H1 (cell line): ENCODE data around the gene GAB2. TPM values are rescaled to one million over a fixed set of nuclear protein-coding genes. Genes with fewer than 3 reads are reported as not detected.

Experiments used
- CTCF ChIA-PET: fragments of 300-600 bp; sonication (Branson Sonifier 250); formaldehyde crosslinking; loops from one replicate; lab custom pipeline; 2021; ENCODE audit not compliant: partially characterized antibody; lab: Charles Lee
- POLR2A ChIA-PET: fragments of 300-600 bp; sonication (Branson Sonifier 250); formaldehyde crosslinking; loops from one replicate; lab custom pipeline; 2021; ENCODE audit warnings: inconsistent platforms; ENCODE audit not compliant: partially characterized antibody; lab: Charles Lee
- DNase-seq, 2 experiments: peaks; one replicate each; pipeline versions ENCODE4 v3.0.0 to v3.0.0-alpha.2; 2010 to 2022; ENCODE audit warnings: low spot score in 2 of 2, low read depth in 1 of 2, mixed read lengths in 1 of 2
- FAIRE-seq: peaks from 2 replicates; lab custom pipeline; 2011; peaks lifted over from hg19 to GRCh38; lab: Jason Lieb, UNC
- H2AFZ ChIP-seq: 2 replicates; pipeline ENCODE4 v1.8.1; 2012; ENCODE audit warnings: low read length, inconsistent platforms
- H2AK5ac ChIP-seq: 2 replicates; pipeline ENCODE4 v1.6.1; 2013; ENCODE audit warnings: low read depth, low read length
- H2BK120ac ChIP-seq: replicated peaks from 2 replicates; pipeline ENCODE3; 2013; ENCODE audit warnings: low read depth, low read length, inconsistent platforms
- H2BK12ac ChIP-seq: 2 replicates; pipeline ENCODE4 v1.6.1; 2013; ENCODE audit warnings: low read depth, low read length
- H2BK15ac ChIP-seq: 2 replicates; pipeline ENCODE4 v1.6.1; 2013; ENCODE audit warnings: low read length
- H2BK20ac ChIP-seq: 2 replicates; pipeline ENCODE4 v1.6.1; 2013; ENCODE audit warnings: low read length
- H2BK5ac ChIP-seq: 2 replicates; pipeline ENCODE4 v1.6.1; 2013; ENCODE audit warnings: low read depth, low read length
- H3K14ac ChIP-seq: 2 replicates; pipeline ENCODE4 v1.6.1; 2013; ENCODE audit warnings: inconsistent platforms; ENCODE audit not compliant: insufficient read length
- H3K18ac ChIP-seq: 2 replicates; pipeline ENCODE4 v1.6.1; 2013; ENCODE audit warnings: low read length; ENCODE audit errors: extremely low read depth
- H3K23ac ChIP-seq: 2 replicates; pipeline ENCODE4 v1.6.1; 2013; ENCODE audit warnings: inconsistent platforms; ENCODE audit not compliant: insufficient read length
- H3K23me2 ChIP-seq: 2 replicates; pipeline ENCODE4 v1.6.1; 2013; ENCODE audit warnings: low read depth, low read length
- H3K27ac ChIP-seq: 2 replicates; pipeline ENCODE4 v1.6.1; 2011; ENCODE audit warnings: low read depth, low read length, inconsistent platforms
- H3K27me3 ChIP-seq, 4 experiments: replicated peaks in 1 of 4; 1 replicate in 1 of 4; 2 replicates in 3 of 4; pipeline versions ENCODE4 v1.6.1 to v1.8.1; 2011 to 2013; ENCODE audit warnings: low read length in 3 of 4, mild to moderate bottlenecking in 3 of 4, inconsistent platforms in 2 of 4, mixed read lengths in 2 of 4, moderate library complexity in 1 of 4; ENCODE audit not compliant: control insufficient read depth in 3 of 4, insufficient read depth in 3 of 4; ENCODE audit errors: extremely low read depth in 1 of 4
- H3K36me3 ChIP-seq, 4 experiments: 2 replicates each; pipeline versions ENCODE4 v1.6.1 to v1.8.1; 2011 to 2013; ENCODE audit warnings: mild to moderate bottlenecking in 4 of 4, low read length in 3 of 4, moderate library complexity in 2 of 4, control low read depth in 1 of 4, inconsistent platforms in 1 of 4; ENCODE audit not compliant: insufficient read depth in 4 of 4, control insufficient read depth in 2 of 4
- H3K4ac ChIP-seq: replicated peaks from 2 replicates; pipeline ENCODE3; 2013; ENCODE audit warnings: low read length, low read depth, mixed read lengths, inconsistent platforms; ENCODE audit not compliant: insufficient read length
- H3K4me1 ChIP-seq, 4 experiments: replicated peaks in 1 of 4; 1 replicate in 1 of 4; 2 replicates in 3 of 4; pipeline versions ENCODE4 v1.6.1 to v1.8.1; 2011 to 2013; ENCODE audit warnings: low read length in 3 of 4, inconsistent platforms in 2 of 4, mixed read lengths in 1 of 4; ENCODE audit not compliant: insufficient read depth in 4 of 4, control insufficient read depth in 3 of 4
- H3K4me2 ChIP-seq, 2 experiments: 2 replicates each; pipeline versions ENCODE4 v1.6.1 to v1.8.1; 2011 to 2013; ENCODE audit warnings: low read depth in 2 of 2, low read length in 2 of 2, control low read depth in 1 of 2, inconsistent platforms in 1 of 2, mild to moderate bottlenecking in 1 of 2; ENCODE audit not compliant: insufficient read depth in 1 of 2
- H3K4me3 ChIP-seq, 4 experiments: fragments of 200-600, 300-600 bp in 1 of 4; sonication (generic), shearing (Covaris generic), sonication (Bioruptor Twin) in 1 of 4; 2 replicates each; pipeline versions ENCODE4 v1.5.1 to v1.8.1; 2011 to 2016; ENCODE audit warnings: low read length in 4 of 4, low read depth in 3 of 4, control low read depth in 2 of 4, inconsistent platforms in 2 of 4, mild to moderate bottlenecking in 2 of 4, mixed read lengths in 1 of 4, moderate library complexity in 1 of 4; ENCODE audit not compliant: insufficient read depth in 2 of 4; ENCODE audit errors: extremely low read depth in 1 of 4
- H3K56ac ChIP-seq: replicated peaks from 2 replicates; pipeline ENCODE3; 2013; ENCODE audit warnings: low read depth, mild to moderate bottlenecking, mixed read lengths, low read length, inconsistent platforms; ENCODE audit not compliant: insufficient read length
- H3K79me1 ChIP-seq: 2 replicates; pipeline ENCODE4 v1.6.1; 2013; ENCODE audit warnings: low read depth, low read length, control low read depth
- H3K79me2 ChIP-seq, 2 experiments: 2 replicates each; pipeline versions ENCODE4 v1.6.1 to v1.8.1; 2012 to 2013; ENCODE audit warnings: low read length in 2 of 2, mild to moderate bottlenecking in 2 of 2, inconsistent platforms in 1 of 2; ENCODE audit not compliant: insufficient read depth in 2 of 2, control insufficient read depth in 1 of 2
- H3K9ac ChIP-seq, 4 experiments: replicated peaks in 1 of 4; 1 replicate in 1 of 4; 2 replicates in 3 of 4; pipeline versions ENCODE4 v1.6.1 to v1.8.1; 2011 to 2013; ENCODE audit warnings: low read depth in 3 of 4, low read length in 3 of 4, control low read depth in 2 of 4, mild to moderate bottlenecking in 2 of 4, moderate library complexity in 2 of 4, inconsistent platforms in 1 of 4; ENCODE audit errors: extremely low read depth in 1 of 4
- H3K9me3 ChIP-seq, 2 experiments: 2 replicates each; pipeline versions ENCODE4 v1.6.1 to v1.8.1; 2012 to 2013; ENCODE audit warnings: mild to moderate bottlenecking in 2 of 2, moderate library complexity in 2 of 2, control low read depth in 1 of 2, inconsistent platforms in 1 of 2, low read depth in 1 of 2, low read length in 1 of 2, mixed read lengths in 1 of 2; ENCODE audit not compliant: insufficient read depth in 2 of 2
- H4K20me1 ChIP-seq, 2 experiments: replicated peaks in 1 of 2; 2 replicates each; pipeline versions ENCODE3 to v1.8.1; 2011 to 2013; ENCODE audit warnings: inconsistent platforms in 2 of 2, low read length in 2 of 2, mild to moderate bottlenecking in 1 of 2; ENCODE audit not compliant: insufficient read depth in 2 of 2, control insufficient read depth in 1 of 2
- H4K5ac ChIP-seq: 2 replicates; pipeline ENCODE4 v1.6.1; 2013; ENCODE audit warnings: low read length, low read depth, mixed read lengths, inconsistent platforms; ENCODE audit not compliant: insufficient read length
- H4K8ac ChIP-seq: 2 replicates; pipeline ENCODE4 v1.8.0; 2013; ENCODE audit warnings: mild to moderate bottlenecking, moderate library complexity, low read length, inconsistent platforms; ENCODE audit not compliant: insufficient read depth; ENCODE audit errors: extremely low read depth
- H4K91ac ChIP-seq: replicated peaks from 2 replicates; pipeline ENCODE3; 2013; ENCODE audit warnings: low read length, mixed read lengths, inconsistent platforms; ENCODE audit not compliant: insufficient read length
- CHD1 ChIP-seq: IDR thresholded peaks from 2 replicates; pipeline ENCODE4 v1.6.1; 2012; ENCODE audit warnings: low read depth, low read length, improper control_type of control experiment
- KDM1A ChIP-seq: fragments of 200-600, 300-600 bp; sonication (generic); IDR thresholded peaks from 2 replicates; pipeline ENCODE4 v1.7.1; 2016; ENCODE audit warnings: mild to moderate bottlenecking, low read length, borderline replicate concordance
- TCF12 ChIP-seq: IDR thresholded peaks from 2 replicates; pipeline ENCODE4 v1.6.1; 2011; ENCODE audit warnings: low read depth, mild to moderate bottlenecking, low read length
- WGBS, 2 experiments: shearing (Covaris generic) in 1 of 2; methylation state at CpG; one replicate each; pipeline versions ENCODE4 v1.1.6 to v1.1.7; 2013 to 2015; ENCODE audit warnings: low lambda C conversion rate in 2 of 2, mixed read lengths in 2 of 2, inconsistent platforms in 1 of 2, low coverage in 1 of 2, missing lambda C conversion rate in 1 of 2; ENCODE audit not compliant: insufficient replicate concordance in 2 of 2, insufficient coverage in 1 of 2, insufficient read length in 1 of 2; ENCODE audit errors: extremely low coverage in 1 of 2, missing lambda C conversion rate in 1 of 2; 5-methylcytosine and 5-hydroxymethylcytosine counted together
- polyA plus RNA-seq, 7 experiments: library from polyadenylated mRNA; depleted of rRNA in 3 of 7; stranded (reverse) in 5 of 7; unstranded in 2 of 7; fragments of >200 nt in 5 of 7; fragments of 200-250 nt in 2 of 7; gene quantifications; 1 replicate in 5 of 7; 2 replicates in 1 of 7; 4 replicates in 1 of 7; pipeline versions ENCODE4 v1.2.1 to v1.2.3, GENCODE V29; 2011 to 2013; ENCODE audit warnings: missing spikeins in 2 of 7, mixed read lengths in 2 of 7
- total RNA-seq: library from RNA; stranded (reverse); fragmentation: NEBNext Ultra II Directional; extraction: Animal tissue kit (Norgen Biotek cat#: 25700); gene quantifications from 2 replicates; pipeline ENCODE4 v1.2.1, GENCODE V29; 2021

Gene GAB2
- total and polyA plus RNA-seq, 2 of the 8 experiments (the other 6 are each of a cell fraction or from before 2014, with no cell fraction given), result 6.3 to 14.0 TPM

DNA sequence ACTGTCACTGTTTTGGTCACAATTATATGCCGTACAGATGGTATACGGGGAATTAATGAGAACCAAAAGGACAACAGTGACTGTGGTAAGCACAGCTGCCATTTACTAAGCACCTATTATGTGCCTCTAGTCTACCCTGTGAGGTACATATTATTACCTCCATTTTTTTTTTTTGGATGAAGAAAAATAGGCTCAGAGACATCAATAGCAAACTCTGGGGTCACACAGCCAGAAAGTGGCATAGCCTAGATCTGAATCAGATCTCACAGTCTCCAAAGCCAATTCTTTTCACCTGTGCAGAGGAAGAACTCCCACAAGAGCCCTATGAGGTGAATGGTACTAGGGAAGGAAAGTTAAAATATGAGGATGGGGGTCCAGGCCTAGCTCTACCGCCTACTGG, 160.0 kb downstream of the GAB2 start:
- CTCF ChIA-PET, result interaction anchor here (0.8 to 2.1 kb wide), 2 partner anchors 11 to 30 kb away, joined by 3 to 5 read pairs; no protein-coding TSS in a partner anchor
- no peak overlapping the region for H2BK5ac ChIP-seq

More for the DNA sequence above, 160.0 kb downstream of the GAB2 start:
- Histone ChIP-seq H3K79me1 (no peaks in the 10 kb centered on the region), H3K36me3 (no peaks in the 10 kb centered on the region), H4K20me1 (no peaks in the 10 kb centered on the region), H4K8ac (no peak overlapping the region), H3K79me2 (no peaks in the 10 kb centered on the region), H2BK120ac (no peak overlapping the region), H2BK20ac (no peak overlapping the region), H3K9ac (no peak overlapping the region), H3K27me3 (no peaks in the 10 kb centered on the region), H3K4me1 (peaks cover 0 to 6% (median 0%) of the 10 kb centered on the region in 4 experiments; a peak in 2 of 7 replicates), H3K4me2 (no peak overlapping the region), H3K23ac (no peak overlapping the region), H3K23me2 (no peaks in the 10 kb centered on the region), H3K4me3 (no peak overlapping the region), H2AFZ (no peak overlapping the region), H3K9me3 (no peaks in the 10 kb centered on the region), H2AK5ac (no peak overlapping the region), H3K4ac (no peak overlapping the region), H4K5ac (no peak overlapping the region), H3K56ac (no peak overlapping the region), H4K91ac (no peak overlapping the region), H3K18ac (no peak overlapping the region), H3K14ac (no peak overlapping the region), H2BK15ac (no peak overlapping the region), H3K27ac (no peak overlapping the region), H2BK12ac (no peak overlapping the region)
- no peak for FAIRE-seq
- WGBS, 2 experiments, result 93% methylated on average over 3 of the region's 3 CpGs; no CpG with 5 or more reads in 1 of the 2 experiments
- no peak for DNase-seq
- no peak for TF ChIP-seq TCF12
- TF ChIP-seq CHD1, result no peak
- no peak for TF ChIP-seq KDM1A
- POLR2A ChIA-PET, result no interaction called here
